ENCODE measurements around the gene RNF212. TPM values are rescaled to one million over a fixed set of nuclear protein-coding genes. Genes with fewer than 3 reads are reported as not detected.

The RNF212 gene
- total RNA-seq, 1 experiment from 2014 or later, result not detected

- intact Hi-C loops (cut with micrococcal nuclease; ENCODE audit: unreplicated experiment), result no loop called here
Measured at GRCh38 chr4:1079711-1080265, 33.6 kb downstream of the RNF212 start.

GRCh38 chr4:1078490-1078889 is 34.9 kb downstream of the RNF212 start:
- H3K27me3 Mint-ChIP-seq (ENCODE audit: insufficient read depth, unreplicated experiment), result peaks cover 24% of the 10 kb centered on the region
- no peaks in the 10 kb centered on the region for H3K4me1 Mint-ChIP-seq (ENCODE audit: low read depth, unreplicated experiment)
- CTCF ChIA-PET, result no interaction called here
- H3K36me3 ChIP-seq (ENCODE audit: control insufficient read depth, insufficient read depth, low read length), result no peaks in the 10 kb centered on the region
- H3K36me3 Mint-ChIP-seq (ENCODE audit: insufficient read depth, unreplicated experiment), result no peaks in the 10 kb centered on the region
- no peaks in the 10 kb centered on the region for H3K9me3 Mint-ChIP-seq (ENCODE audit: unreplicated experiment)
- intact Hi-C loops (cut with micrococcal nuclease; ENCODE audit: unreplicated experiment), result no loop called here
- no peak overlapping the region for H3K4me3 ChIP-seq (ENCODE audit: low read depth, low read length)
- DNase-seq, result no peak
- H3K27me3 ChIP-seq (replicated peaks; ENCODE audit: control insufficient read depth, insufficient read depth, low read length), result no peaks in the 10 kb centered on the region
- no peak overlapping the region for H3K27ac Mint-ChIP-seq (ENCODE audit: unreplicated experiment)
- TF ChIP-seq CTCF (IDR thresholded peaks at IDR 0.05; ENCODE audit: insufficient read depth in 1 of 2, low read depth in 1 of 2, low read length in 1 of 2, severe bottlenecking in 1 of 2, unreplicated experiment in 1 of 2), result no peak
- no TSS peak for BruUV-seq (replicated peaks)
- POLR2A ChIA-PET, result no interaction called here
- H3K4me3 Mint-ChIP-seq (ENCODE audit: unreplicated experiment), result no peak overlapping the region
- no peaks in the 10 kb centered on the region; the same call in 1 of the 2 replicates for H3K9me3 ChIP-seq
- H3K4me1 ChIP-seq, result no peaks in the 10 kb centered on the region

More at GRCh38 chr4:1079711-1080265, 33.6 kb downstream of the RNF212 start:
- Histone ChIP-seq H3K9me3 (no peaks in the 10 kb centered on the region; the same call in 1 of the 2 replicates), H3K4me3 (ENCODE audit: low read depth, low read length) (no peak overlapping the region), H3K36me3 (ENCODE audit: control insufficient read depth, insufficient read depth, low read length) (no peaks in the 10 kb centered on the region), H3K27me3 (replicated peaks; ENCODE audit: control insufficient read depth, insufficient read depth, low read length) (no peaks in the 10 kb centered on the region), H3K4me1 (no peaks in the 10 kb centered on the region)
- H3K36me3 Mint-ChIP-seq (ENCODE audit: insufficient read depth, unreplicated experiment), result no peaks in the 10 kb centered on the region
- TF ChIP-seq CTCF (IDR thresholded peaks at IDR 0.05; ENCODE audit: insufficient read depth in 1 of 2, low read depth in 1 of 2, low read length in 1 of 2, severe bottlenecking in 1 of 2, unreplicated experiment in 1 of 2), result no peak
- H3K4me3 Mint-ChIP-seq (ENCODE audit: unreplicated experiment), result no peak overlapping the region
- BruUV-seq (replicated peaks), result no TSS peak
- POLR2A ChIA-PET, result no interaction called here
- peaks cover 17% of the 10 kb centered on the region for H3K27me3 Mint-ChIP-seq (ENCODE audit: insufficient read depth, unreplicated experiment)
- no peak overlapping the region for H3K27ac Mint-ChIP-seq (ENCODE audit: unreplicated experiment)
- H3K9me3 Mint-ChIP-seq (ENCODE audit: unreplicated experiment), result no peaks in the 10 kb centered on the region
- H3K4me1 Mint-ChIP-seq (ENCODE audit: low read depth, unreplicated experiment), result no peaks in the 10 kb centered on the region
- DNase-seq, result no peak
- CTCF ChIA-PET, result no interaction called here

- H3K36me3 ChIP-seq (ENCODE audit: control insufficient read depth, insufficient read depth, low read length), result no peaks in the 10 kb centered on the region
- DNase-seq, result no peak
- no peak for TF ChIP-seq CTCF (IDR thresholded peaks at IDR 0.05; ENCODE audit: insufficient read depth in 1 of 2, low read depth in 1 of 2, low read length in 1 of 2, severe bottlenecking in 1 of 2, unreplicated experiment in 1 of 2)
- intact Hi-C loops (cut with micrococcal nuclease; ENCODE audit: unreplicated experiment), result no loop called here
- no peaks in the 10 kb centered on the region for H3K4me1 ChIP-seq
- Mint-ChIP-seq H3K4me3 (ENCODE audit: unreplicated experiment) (no peak overlapping the region), H3K4me1 (ENCODE audit: low read depth, unreplicated experiment) (no peaks in the 10 kb centered on the region), H3K27ac (ENCODE audit: unreplicated experiment) (no peak overlapping the region), H3K27me3 (ENCODE audit: insufficient read depth, unreplicated experiment) (peaks cover 26% of the 10 kb centered on the region), H3K36me3 (ENCODE audit: insufficient read depth, unreplicated experiment) (no peaks in the 10 kb centered on the region), H3K9me3 (ENCODE audit: unreplicated experiment) (no peaks in the 10 kb centered on the region)
- no peaks in the 10 kb centered on the region for H3K27me3 ChIP-seq (replicated peaks; ENCODE audit: control insufficient read depth, insufficient read depth, low read length)
- no TSS peak for BruUV-seq (replicated peaks)
- POLR2A ChIA-PET, result no interaction called here
- H3K4me3 ChIP-seq (ENCODE audit: low read depth, low read length), result no peak overlapping the region
- CTCF ChIA-PET, result no interaction called here
- H3K9me3 ChIP-seq, result no peaks in the 10 kb centered on the region; the same call in 1 of the 2 replicates
Measured at GRCh38 chr4:1077711-1078477, 35.5 kb downstream of the RNF212 start.
